ENCODE data around the gene RAB8A. TPM values are rescaled to one million over a fixed set of nuclear protein-coding genes. Genes with fewer than 3 reads are reported as not detected.

RAB8A gene
- total RNA-seq, 4 donors from 2014 or later, result 31.3 to 59.7 (median 35.6) TPM

DNA sequence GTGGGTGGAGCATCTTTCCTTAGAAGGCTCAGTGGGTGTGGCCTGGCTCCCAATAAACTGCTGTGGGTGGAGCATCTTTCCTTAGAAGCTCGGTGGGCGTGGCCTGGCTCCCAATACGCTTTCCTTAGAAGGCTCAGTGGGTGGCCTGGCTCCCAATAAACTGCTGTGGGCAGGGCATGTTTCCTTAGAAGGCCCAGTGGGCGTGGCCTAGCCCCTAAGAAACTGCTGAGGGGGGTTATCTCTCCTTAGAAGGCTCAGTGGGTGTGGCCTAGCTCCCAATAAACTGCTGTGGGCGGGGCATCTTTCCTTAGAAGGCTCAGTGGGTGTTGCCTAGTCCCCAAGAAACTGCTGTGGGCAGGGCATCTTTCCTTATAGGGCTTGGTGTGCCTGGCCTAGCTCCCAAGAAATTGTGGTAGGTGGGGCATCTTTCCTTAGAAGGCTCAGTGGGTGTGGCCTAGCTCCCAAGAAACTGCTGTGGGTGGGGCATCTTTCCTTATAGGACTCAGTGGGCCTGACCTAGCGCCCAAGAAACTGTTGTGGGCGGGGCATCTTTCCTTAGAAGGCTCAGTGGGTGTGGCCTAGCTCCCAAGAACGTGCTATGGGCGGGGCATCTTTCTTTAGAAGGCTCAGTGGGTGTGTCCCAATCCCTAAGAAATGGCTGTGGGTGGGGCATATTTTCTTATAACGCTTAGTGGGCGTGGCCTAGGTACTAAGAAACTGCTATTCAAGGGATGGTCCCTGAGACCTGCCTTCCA lies 42.1 kb downstream of the RAB8A start:
- TF ChIP-seq, protein P1, sequence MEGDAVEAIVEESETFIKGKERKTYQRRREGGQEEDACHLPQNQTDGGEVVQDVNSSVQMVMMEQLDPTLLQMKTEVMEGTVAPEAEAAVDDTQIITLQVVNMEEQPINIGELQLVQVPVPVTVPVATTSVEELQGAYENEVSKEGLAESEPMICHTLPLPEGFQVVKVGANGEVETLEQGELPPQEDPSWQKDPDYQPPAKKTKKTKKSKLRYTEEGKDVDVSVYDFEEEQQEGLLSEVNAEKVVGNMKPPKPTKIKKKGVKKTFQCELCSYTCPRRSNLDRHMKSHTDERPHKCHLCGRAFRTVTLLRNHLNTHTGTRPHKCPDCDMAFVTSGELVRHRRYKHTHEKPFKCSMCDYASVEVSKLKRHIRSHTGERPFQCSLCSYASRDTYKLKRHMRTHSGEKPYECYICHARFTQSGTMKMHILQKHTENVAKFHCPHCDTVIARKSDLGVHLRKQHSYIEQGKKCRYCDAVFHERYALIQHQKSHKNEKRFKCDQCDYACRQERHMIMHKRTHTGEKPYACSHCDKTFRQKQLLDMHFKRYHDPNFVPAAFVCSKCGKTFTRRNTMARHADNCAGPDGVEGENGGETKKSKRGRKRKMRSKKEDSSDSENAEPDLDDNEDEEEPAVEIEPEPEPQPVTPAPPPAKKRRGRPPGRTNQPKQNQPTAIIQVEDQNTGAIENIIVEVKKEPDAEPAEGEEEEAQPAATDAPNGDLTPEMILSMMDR (IDR thresholded peaks at IDR 0.05; ENCODE audit: low read depth), result no peak

DNA sequence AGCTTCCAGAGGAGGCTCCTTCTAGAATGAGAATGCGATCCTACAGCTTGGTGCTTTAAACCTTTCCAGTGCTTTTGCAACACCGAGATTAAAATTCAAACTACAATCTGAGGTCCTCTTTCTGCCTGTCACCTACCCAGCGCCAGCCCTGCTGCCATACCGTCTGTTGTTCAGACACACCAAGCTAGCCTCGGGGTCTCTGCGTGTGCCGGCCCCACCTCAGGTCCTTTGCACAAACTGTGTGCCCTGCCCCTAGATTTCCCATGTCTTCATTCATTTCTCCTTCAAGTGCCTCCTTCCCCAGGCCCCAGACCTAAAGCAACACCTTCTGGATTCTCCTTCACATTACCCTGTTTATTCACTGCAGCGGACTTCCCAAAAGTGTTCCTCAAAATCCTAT lies 42.9 kb downstream of the RAB8A start:
- TF ChIP-seq, protein P1 (IDR thresholded peaks at IDR 0.05; ENCODE audit: low read depth), result no peak

DNA sequence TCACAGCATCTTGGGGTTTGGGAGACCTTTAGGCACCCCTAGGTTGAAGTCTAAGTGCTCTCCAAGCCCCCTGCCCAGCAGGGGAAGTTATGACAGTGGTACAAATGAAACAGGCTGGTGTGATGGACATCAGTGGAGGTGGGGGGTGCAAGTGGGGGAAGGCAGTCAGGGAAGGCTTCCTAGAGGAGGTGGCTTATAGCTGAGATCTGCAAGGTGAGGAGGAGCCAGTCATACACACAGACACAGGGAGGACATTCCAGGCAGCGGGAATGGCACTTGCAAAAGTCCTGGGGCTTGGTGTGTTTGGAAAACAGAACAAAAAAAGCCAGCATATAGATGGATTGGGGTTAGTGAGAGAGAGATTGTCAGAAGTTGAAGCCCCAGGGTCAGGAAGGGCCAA lies 43.4 kb downstream of the RAB8A start:
- TF ChIP-seq, protein P1 (IDR thresholded peaks at IDR 0.05; ENCODE audit: low read depth), result no peak

DNA sequence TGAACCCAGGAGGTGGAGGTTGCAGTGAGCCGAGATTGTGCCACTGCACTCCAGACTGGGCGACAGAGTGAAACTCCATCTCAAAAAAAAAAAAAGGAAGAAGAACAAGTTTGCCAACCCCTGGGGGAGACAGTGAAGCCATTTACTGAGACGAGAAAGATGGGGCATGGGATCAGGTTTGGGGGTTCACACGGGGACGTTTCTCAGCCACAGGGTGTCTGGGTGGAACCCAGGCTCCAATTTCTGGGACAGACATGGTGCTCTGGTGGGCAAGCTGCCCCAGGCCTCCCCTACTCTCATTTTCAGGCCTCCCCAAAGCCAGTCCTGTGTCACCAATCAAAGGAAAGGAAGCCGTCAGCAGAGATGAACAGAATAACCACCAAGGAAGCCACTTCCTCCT lies 45.2 kb downstream of the RAB8A start:
- TF ChIP-seq, protein P1 (IDR thresholded peaks at IDR 0.05; ENCODE audit: low read depth), result no peak

DNA sequence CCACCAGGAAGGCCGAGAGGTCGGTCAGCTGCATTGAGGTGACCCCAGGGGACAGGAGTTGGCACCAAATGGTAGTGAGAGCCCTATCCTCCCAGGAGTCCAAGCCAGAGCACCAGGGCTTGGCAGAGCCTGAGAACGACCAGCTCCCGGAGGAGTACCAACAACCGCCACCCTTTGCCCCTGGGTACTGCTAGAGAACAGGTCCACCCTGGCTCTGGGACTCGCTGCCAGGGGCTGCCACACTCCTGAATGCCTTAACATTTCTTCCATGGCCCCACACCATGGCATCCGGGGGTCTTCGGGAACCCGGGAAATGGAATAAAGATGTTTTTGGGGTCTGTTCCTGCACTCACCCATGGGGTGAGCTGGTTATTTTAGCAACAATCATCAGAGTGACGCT lies 45.9 kb downstream of the RAB8A start:
- TF ChIP-seq, protein P1 (IDR thresholded peaks at IDR 0.05; ENCODE audit: low read depth), result no peak

DNA sequence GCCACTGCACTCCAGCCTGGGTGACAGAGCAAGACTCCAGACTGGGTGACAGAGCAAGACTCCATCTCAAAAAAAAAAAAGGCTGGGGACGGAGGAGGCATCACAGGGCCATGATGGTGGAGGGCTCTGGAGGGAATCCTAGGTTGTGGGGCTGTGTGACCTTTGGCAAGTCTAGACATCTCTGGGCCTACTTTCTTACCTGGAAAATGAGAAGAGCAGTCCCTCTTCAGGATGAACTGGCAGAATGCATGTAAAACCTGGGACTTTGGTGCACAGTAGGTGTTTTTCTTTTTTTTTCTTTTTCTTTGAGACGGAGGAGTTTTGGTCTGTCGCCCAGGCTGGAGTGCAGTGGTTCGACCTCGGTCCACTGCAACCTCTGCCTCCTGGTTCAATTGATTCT lies 48.0 kb downstream of the RAB8A start:
- TF ChIP-seq, protein P1 (IDR thresholded peaks at IDR 0.05; ENCODE audit: low read depth), result no peak

DNA sequence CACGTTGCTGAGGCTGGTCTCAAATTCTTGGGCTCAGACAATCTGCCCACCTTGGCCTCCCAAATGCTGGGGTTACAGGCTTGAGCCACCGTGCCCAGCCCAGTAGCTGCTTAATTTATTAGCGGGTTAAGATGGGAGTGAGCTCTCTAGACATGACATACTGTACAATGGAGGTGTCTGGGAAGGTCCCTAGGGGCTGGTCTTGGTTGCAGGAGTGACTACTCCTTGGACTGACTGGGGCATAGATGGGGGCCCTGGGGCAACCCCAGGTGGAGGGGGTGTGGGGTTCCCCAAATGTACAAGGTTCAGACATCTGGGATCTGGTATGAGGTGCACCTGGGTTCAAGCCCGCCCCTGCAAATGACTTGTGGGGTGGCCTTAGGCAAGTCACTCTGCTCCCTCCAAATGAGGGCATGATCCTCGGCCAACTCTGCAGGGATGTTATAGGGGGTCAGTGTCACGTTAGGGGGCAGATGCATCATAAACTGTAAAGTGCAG lies 48.8 kb downstream of the RAB8A start:
- TF ChIP-seq, protein P1 (IDR thresholded peaks at IDR 0.05; ENCODE audit: low read depth), result no peak
